HL-60 (cell line): ENCODE measurements around the gene ZBTB2.

Experiments
- CTCF ChIP-seq: IDR thresholded peaks from one replicate; pipeline ENCODE4 v1.5.1; 2011; ENCODE audit warnings: low read length, control low read depth, inconsistent platforms; ENCODE audit not compliant: insufficient read depth
- GABPA ChIP-seq: IDR thresholded peaks from 2 replicates; pipeline ENCODE4 v1.6.1; 2012; ENCODE audit warnings: low read depth
- POLR2AphosphoS5 ChIP-seq: IDR thresholded peaks from 2 replicates; pipeline ENCODE4 v1.6.1; 2012; ENCODE audit warnings: low read depth
- REST ChIP-seq: IDR thresholded peaks from 2 replicates; pipeline ENCODE4 v1.6.1; 2012; ENCODE audit warnings: low read depth; ENCODE audit not compliant: insufficient replicate concordance

GRCh38 chr6:151359486-151359885, 31.9 kb downstream of the ZBTB2 start:
- TF ChIP-seq CTCF (no peak), POLR2AphosphoS5 (no peak), REST (no peak), GABPA (no peak)
